C4-2B (cell line): ENCODE results near the gene FAM24B.

Experiments
- CTCF ChIP-seq: fragments of 450-650 bp; conservative IDR thresholded peaks from 2 replicates; pipeline ENCODE4 v1.5.1; 2017; ENCODE audit warnings: mild to moderate bottlenecking
- ZFX ChIP-seq: fragments of 450-650 bp; IDR thresholded peaks from 2 replicates; pipeline ENCODE4 v1.6.1; 2017

GRCh38 chr10:122854648-122855047 is 24.7 kb downstream of the FAM24B start:
- no peak for TF ChIP-seq CTCF
- TF ChIP-seq ZFX, result no peak
